PC-3 (cell line): ENCODE measurements around the gene WHAMM. TPM values are rescaled to one million over a fixed set of nuclear protein-coding genes. Genes with fewer than 3 reads are reported as not detected.

Experiments
- ATAC-seq: fragments of 200-7000 bp; cut with Tn5 transposase; 2 replicates; pipeline ENCODE4 v1.9.1; 2020; ENCODE audit warnings: mild to moderate bottlenecking, moderate library complexity
- BruUV-seq: library from RNA; stranded (reverse); fragments of 400-500 nt; replicated peaks from 2 replicates; lab custom pipeline; 2021; lab: Mats Ljungman, UMichigan
- CTCF ChIA-PET: fragments of 300-600 bp; sonication (Branson Sonifier 250); formaldehyde crosslinking; loops from one replicate; lab custom pipeline; 2022; ENCODE audit warnings: antibody characterized with exemption; lab: Charles Lee
- POLR2A ChIA-PET: fragments of 300-600 bp; sonication (Branson Sonifier 250); formaldehyde crosslinking; loops from one replicate; lab custom pipeline; 2022; ENCODE audit warnings: antibody characterized with exemption; ENCODE audit not compliant: unreplicated experiment; lab: Charles Lee
- DNase-seq: peaks from one replicate; pipeline ENCODE4 v3.0.0-alpha.2; 2015
- H2AFZ ChIP-seq: fragments of 300-600 bp; sonication (generic); 2 replicates; pipeline ENCODE4 v1.6.0; 2016; ENCODE audit warnings: antibody characterized with exemption, low read length
- H3F3A ChIP-seq: fragments of 300-600 bp; sonication (generic); one replicate; pipeline ENCODE4 v1.6.0; 2017; ENCODE audit warnings: antibody characterized with exemption, low read length, control low read depth, mild to moderate bottlenecking; ENCODE audit not compliant: unreplicated experiment
- H3K27ac ChIP-seq: fragments of 300-600 bp; sonication (generic); 2 replicates; pipeline ENCODE4 v1.5.1; 2016; ENCODE audit warnings: mild to moderate bottlenecking, low read length
- H3K27me3 ChIP-seq: fragments of 300-600 bp; sonication (generic); 2 replicates; pipeline ENCODE4 v1.6.1; 2016; ENCODE audit warnings: low read length, mixed read lengths
- H3K36me3 ChIP-seq: fragments of 300-600 bp; sonication (generic); 2 replicates; pipeline ENCODE4 v1.6.1; 2016; ENCODE audit warnings: low read depth, mixed run types, low read length, mixed read lengths
- H3K4me1 ChIP-seq: fragments of 300-600 bp; sonication (generic); 2 replicates; pipeline ENCODE4 v1.5.1; 2016; ENCODE audit warnings: low read length; ENCODE audit not compliant: insufficient read depth
- H3K4me2 ChIP-seq: fragments of 300-600 bp; sonication (generic); 2 replicates; pipeline ENCODE4 v1.6.0; 2016; ENCODE audit warnings: low read length
- H3K4me3 ChIP-seq: fragments of 300-600 bp; sonication (generic); 2 replicates; pipeline ENCODE4 v1.5.1; 2016; ENCODE audit warnings: mild to moderate bottlenecking, low read length, mixed read lengths
- H3K79me2 ChIP-seq: fragments of 300-600 bp; sonication (generic); 2 replicates; pipeline ENCODE4 v1.6.1; 2017; ENCODE audit warnings: low read length, mixed read lengths
- H3K9ac ChIP-seq: fragments of 300-600 bp; sonication (generic); 2 replicates; pipeline ENCODE4 v1.6.0; 2016; ENCODE audit warnings: mild to moderate bottlenecking, low read length
- H3K9me2 ChIP-seq: fragments of 300-600 bp; sonication (generic); replicated peaks from 2 replicates; pipeline ENCODE4 v1.6.1; 2016; ENCODE audit warnings: mixed run types, low read length, mixed read lengths
- H3K9me3 ChIP-seq: fragments of 300-600 bp; sonication (generic); 2 replicates; pipeline ENCODE4 v1.6.1; 2016; ENCODE audit warnings: low read length, mixed read lengths
- H4K20me1 ChIP-seq: fragments of 300-600 bp; sonication (generic); 2 replicates; pipeline ENCODE4 v1.6.1; 2016; ENCODE audit warnings: low read length, mixed read lengths
- EZH2 ChIP-seq: fragments of 300-600 bp; sonication (generic); IDR thresholded peaks from one replicate; pipeline ENCODE4 v1.6.1; 2017; ENCODE audit warnings: antibody characterized with exemption, mild to moderate bottlenecking, low read length; ENCODE audit not compliant: unreplicated experiment
- EZH2phosphoT487 ChIP-seq: fragments of 300-600 bp; sonication (generic); IDR thresholded peaks from 2 replicates; pipeline ENCODE4 v1.6.1; 2018; ENCODE audit warnings: mild to moderate bottlenecking, antibody characterized with exemption, low read length, borderline replicate concordance
- intact Hi-C: fragments of 100-400 bp; cut with micrococcal nuclease; formaldehyde crosslinking; loops from 2 replicates; pipeline ENCODE4 v1.9.0; 2023
- total RNA-seq: library from RNA; depleted of rRNA; stranded (reverse); fragments of >200 nt; gene quantifications from 2 replicates; pipeline ENCODE4 v1.2.3, GENCODE V29; 2014
- TF ChIP-seq, protein P1 (sequence below): fragments of 300-600 bp; sonication (generic); conservative IDR thresholded peaks from 2 replicates; pipeline ENCODE4 v1.5.1; 2017; ENCODE audit warnings: antibody characterized with exemption, low read depth, mild to moderate bottlenecking, low read length

WHAMM gene
- total RNA-seq, 1 experiment from 2014 or later, result 4.6 TPM

DNA sequence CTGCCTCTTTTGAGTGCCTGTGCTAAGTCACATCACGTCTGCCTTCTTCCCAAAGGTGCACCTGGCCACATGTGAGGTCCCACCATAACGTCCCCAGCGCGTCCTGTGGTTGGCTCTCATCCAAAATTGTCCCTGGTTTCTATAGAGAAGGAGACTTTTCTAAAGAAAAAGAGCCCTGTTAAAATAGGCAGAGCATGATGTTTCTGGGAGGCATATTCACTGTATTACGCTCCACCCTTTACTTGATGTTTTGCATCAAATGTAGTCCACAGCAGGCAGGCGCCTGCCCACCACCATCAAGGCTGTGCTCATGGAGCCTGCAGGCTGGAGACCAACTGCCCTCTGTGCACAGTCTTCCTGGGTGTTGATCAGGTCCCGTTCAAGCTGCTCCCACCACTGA lies 36.3 kb downstream of the WHAMM start:
- BruUV-seq, result no TSS peak
- Histone ChIP-seq H3F3A (peaks cover 4% of the 10 kb centered on the region), H3K9me2 (no peaks in the 10 kb centered on the region), H3K4me1 (peaks cover 6% of the 10 kb centered on the region; the same call in 1 of the 2 replicates), H3K9ac (no peak overlapping the region), H3K9me3 (no peaks in the 10 kb centered on the region), H4K20me1 (no peaks in the 10 kb centered on the region), H3K4me2 (no peak overlapping the region), H3K27me3 (no peaks in the 10 kb centered on the region), H3K79me2 (no peaks in the 10 kb centered on the region), H3K4me3 (no peak overlapping the region), H2AFZ (no peak overlapping the region), H3K27ac (no peak overlapping the region), H3K36me3 (no peaks in the 10 kb centered on the region)
- POLR2A ChIA-PET, result no interaction called here
- ATAC-seq, result no peak
- TF ChIP-seq EZH2 (no peak), EZH2phosphoT487 (no peak)
- TF ChIP-seq, protein P1, sequence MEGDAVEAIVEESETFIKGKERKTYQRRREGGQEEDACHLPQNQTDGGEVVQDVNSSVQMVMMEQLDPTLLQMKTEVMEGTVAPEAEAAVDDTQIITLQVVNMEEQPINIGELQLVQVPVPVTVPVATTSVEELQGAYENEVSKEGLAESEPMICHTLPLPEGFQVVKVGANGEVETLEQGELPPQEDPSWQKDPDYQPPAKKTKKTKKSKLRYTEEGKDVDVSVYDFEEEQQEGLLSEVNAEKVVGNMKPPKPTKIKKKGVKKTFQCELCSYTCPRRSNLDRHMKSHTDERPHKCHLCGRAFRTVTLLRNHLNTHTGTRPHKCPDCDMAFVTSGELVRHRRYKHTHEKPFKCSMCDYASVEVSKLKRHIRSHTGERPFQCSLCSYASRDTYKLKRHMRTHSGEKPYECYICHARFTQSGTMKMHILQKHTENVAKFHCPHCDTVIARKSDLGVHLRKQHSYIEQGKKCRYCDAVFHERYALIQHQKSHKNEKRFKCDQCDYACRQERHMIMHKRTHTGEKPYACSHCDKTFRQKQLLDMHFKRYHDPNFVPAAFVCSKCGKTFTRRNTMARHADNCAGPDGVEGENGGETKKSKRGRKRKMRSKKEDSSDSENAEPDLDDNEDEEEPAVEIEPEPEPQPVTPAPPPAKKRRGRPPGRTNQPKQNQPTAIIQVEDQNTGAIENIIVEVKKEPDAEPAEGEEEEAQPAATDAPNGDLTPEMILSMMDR, result no peak
- intact Hi-C loops, result loop anchor here (5.0 kb wide), 1 partner anchor 142 kb away; the partner anchor contains the start of gene RAMAC
- CTCF ChIA-PET, result no interaction called here
- DNase-seq, result no peak

DNA sequence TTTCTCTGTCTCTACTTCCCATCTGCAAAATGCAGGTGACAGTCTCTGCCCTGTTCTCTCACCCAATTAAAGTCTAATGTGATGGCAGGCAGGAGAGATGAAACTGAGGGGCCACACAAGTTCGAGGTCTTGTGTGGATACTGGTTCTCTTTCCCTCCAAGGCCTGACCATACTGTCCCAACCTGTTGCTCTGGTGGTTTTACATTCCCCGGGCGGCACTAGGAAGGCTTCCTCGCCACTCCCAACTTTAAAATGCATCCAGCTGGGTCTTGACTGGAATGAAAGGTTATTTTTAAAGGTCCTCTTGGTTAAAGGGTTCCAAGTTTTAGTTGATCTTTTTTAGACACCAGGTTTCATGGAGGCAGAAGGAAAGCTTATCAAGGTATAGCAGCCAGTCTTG lies 37.2 kb downstream of the WHAMM start:
- Histone ChIP-seq H3K9me3 (no peaks in the 10 kb centered on the region), H3K4me2 (no peak overlapping the region), H3K27ac (no peak overlapping the region), H4K20me1 (no peaks in the 10 kb centered on the region), H3K4me1 (peaks cover 6% of the 10 kb centered on the region; the same call in 1 of the 2 replicates), H3K4me3 (no peak overlapping the region), H3K9me2 (no peaks in the 10 kb centered on the region), H3K9ac (no peak overlapping the region), H3F3A (no peaks in the 10 kb centered on the region), H3K27me3 (no peaks in the 10 kb centered on the region), H3K36me3 (no peaks in the 10 kb centered on the region), H3K79me2 (no peaks in the 10 kb centered on the region), H2AFZ (no peak overlapping the region)
- CTCF ChIA-PET, result no interaction called here
- no TSS peak for BruUV-seq
- ATAC-seq, result no peak
- POLR2A ChIA-PET, result no interaction called here
- intact Hi-C loops, result loop anchor here (5.0 kb wide), 1 partner anchor 141 kb away; the partner anchor contains the start of gene RAMAC
- TF ChIP-seq EZH2 (no peak), EZH2phosphoT487 (no peak)
- TF ChIP-seq, protein P1, result no peak
- no peak for DNase-seq

DNA sequence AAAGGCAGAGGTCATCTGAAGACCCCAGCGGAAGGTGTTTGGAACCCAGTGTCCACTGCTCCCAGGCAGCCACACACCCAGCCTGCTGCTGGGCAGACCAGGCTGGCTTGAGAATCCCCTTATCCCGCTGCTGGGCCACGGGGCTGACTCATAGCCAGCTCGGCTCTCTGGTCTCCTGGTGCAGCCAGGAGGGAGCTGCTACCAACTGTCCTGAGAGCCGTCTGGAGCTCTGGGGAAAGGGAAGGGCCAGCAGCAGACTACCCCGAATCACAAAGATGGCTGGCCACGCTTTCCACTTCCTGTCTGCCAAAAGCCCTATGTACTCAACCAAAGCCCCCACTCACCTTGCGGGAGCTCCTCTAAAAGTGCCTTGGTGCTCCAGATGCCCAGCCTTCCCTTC lies 38.3 kb downstream of the WHAMM start:
- H3K4me1 ChIP-seq, result peaks cover 6% of the 10 kb centered on the region; the same call in 1 of the 2 replicates
- H3K27me3 ChIP-seq, result no peaks in the 10 kb centered on the region
- H3K9me2 ChIP-seq, result no peaks in the 10 kb centered on the region
- H3K27ac ChIP-seq, result no peak overlapping the region
- no peaks in the 10 kb centered on the region for H3K79me2 ChIP-seq
- no peak overlapping the region for H2AFZ ChIP-seq
- TF ChIP-seq EZH2phosphoT487, result no peak
- ChIA-PET POLR2A (no interaction called here), CTCF (no interaction called here)
- no TSS peak for BruUV-seq
- intact Hi-C loops, result loop anchor here (5.0 kb wide), 1 partner anchor 140 kb away; the partner anchor contains the start of gene RAMAC
- ATAC-seq (no peak), DNase-seq (no peak)
- no peaks in the 10 kb centered on the region for H3K36me3 ChIP-seq
- no peaks in the 10 kb centered on the region for H3K9me3 ChIP-seq
- H3K4me2 ChIP-seq, result no peak overlapping the region
- H3K9ac ChIP-seq, result no peak overlapping the region
- H3K4me3 ChIP-seq, result no peak overlapping the region
- no peaks in the 10 kb centered on the region for H3F3A ChIP-seq
- H4K20me1 ChIP-seq, result no peaks in the 10 kb centered on the region
